Upper lobe of left lung (tissue), 6 donors: ENCODE measurements around the gene ATG10. TPM values are rescaled to one million over a fixed set of nuclear protein-coding genes. Genes with fewer than 3 reads are reported as not detected.
A peak's percentile ranks its signal among the peaks of the same experiment; 100 is the strongest.

Source experiments
- ATAC-seq, 2 donors: fragments of 200-7000 bp; cut with Tn5 transposase; one replicate each; pipeline ENCODE4 v1.9.1; 2022; ENCODE audit warnings: mild to moderate bottlenecking in 2 of 2, moderate library complexity in 2 of 2; ENCODE audit not compliant: low FRiP score in 2 of 2
- DNase-seq, 2 donors: peaks; one replicate each; pipeline ENCODE4 v3.0.0-alpha.2; 2019 to 2020
- H3K27ac ChIP-seq, 4 donors: fragments of 200-600 bp; sonication (generic); one replicate each; pipeline ENCODE4 v1.5.1; 2016 to 2019
- H3K27me3 ChIP-seq, 4 donors: fragments of 200-600 bp; sonication (generic); one replicate each; pipeline ENCODE4 v1.5.1; 2017 to 2019
- H3K36me3 ChIP-seq, 4 donors: fragments of 200-600 bp; sonication (generic); one replicate each; pipeline ENCODE4 v1.5.1; 2016 to 2019
- H3K4me1 ChIP-seq, 4 donors: fragments of 200-600 bp; sonication (generic); one replicate each; pipeline ENCODE4 v1.5.1; 2018 to 2019
- H3K4me3 ChIP-seq, 4 donors: fragments of 200-600 bp; sonication (generic); one replicate each; pipeline ENCODE4 v1.5.1; 2017 to 2019; ENCODE audit warnings: mild to moderate bottlenecking in 2 of 4, moderate library complexity in 1 of 4
- H3K9me3 ChIP-seq, 4 donors: fragments of 200-600 bp; sonication (generic); one replicate each; pipeline ENCODE4 v1.5.1; 2018 to 2019
- EP300 ChIP-seq, 4 donors: sonication (generic); formaldehyde crosslinking; IDR thresholded peaks; one replicate each; pipeline ENCODE4 v1.5.1; 2017; ENCODE audit warnings: antibody characterized with exemption in 4 of 4, control low read depth in 2 of 4
- POLR2A ChIP-seq, 4 donors: fragments of 450-650 bp; IDR thresholded peaks; one replicate each; pipeline ENCODE4 v1.5.1; 2016 to 2017; ENCODE audit warnings: antibody characterized with exemption in 4 of 4, mild to moderate bottlenecking in 2 of 4
- POLR2AphosphoS5 ChIP-seq, 2 donors: sonication (generic); formaldehyde crosslinking; IDR thresholded peaks; one replicate each; pipeline ENCODE4 v1.5.1; 2017; ENCODE audit warnings: antibody characterized with exemption in 2 of 2
- WGBS, 2 donors: methylation state at CpG; one replicate each; pipeline ENCODE4 v1.1.5; 2017 to 2018; 5-methylcytosine and 5-hydroxymethylcytosine counted together
- total RNA-seq, 6 donors: library from RNA; depleted of rRNA in 4 of 6; stranded (reverse); fragments of >200 nt in 4 of 6; gene quantifications; one replicate each; pipeline versions ENCODE4 v1.1.0 to v1.2.1, GENCODE V29; 2016 to 2021
- TF ChIP-seq, protein P1 (sequence below), 6 experiments: fragments of 450-650 bp in 4 of 6; fragments of 200-600 bp in 2 of 6; sonication (generic) in 2 of 6; IDR thresholded peaks; one replicate each; pipeline ENCODE4 v1.5.1; 2016 to 2019; ENCODE audit warnings: antibody characterized with exemption in 6 of 6
- donor health status: DM: no; HTN: no; CAD: no; lungs with moderate emphysema.
- donor health status: DM: no; HTN: yes; CAD: no; lungs with severe emphysema.

ATG10 gene
- total RNA-seq, 6 donors from 2014 or later: 1.00 to 9.4 (median 7.0) TPM

- Histone ChIP-seq H3K36me3 (no peaks in the 10 kb centered on the region), H3K27me3 (no peaks in the 10 kb centered on the region), H3K27ac (no peak overlapping the region), H3K4me1 (no peaks in the 10 kb centered on the region), H3K9me3 (no peaks in the 10 kb centered on the region), H3K4me3 (no peak overlapping the region)
- TF ChIP-seq, protein P1, sequence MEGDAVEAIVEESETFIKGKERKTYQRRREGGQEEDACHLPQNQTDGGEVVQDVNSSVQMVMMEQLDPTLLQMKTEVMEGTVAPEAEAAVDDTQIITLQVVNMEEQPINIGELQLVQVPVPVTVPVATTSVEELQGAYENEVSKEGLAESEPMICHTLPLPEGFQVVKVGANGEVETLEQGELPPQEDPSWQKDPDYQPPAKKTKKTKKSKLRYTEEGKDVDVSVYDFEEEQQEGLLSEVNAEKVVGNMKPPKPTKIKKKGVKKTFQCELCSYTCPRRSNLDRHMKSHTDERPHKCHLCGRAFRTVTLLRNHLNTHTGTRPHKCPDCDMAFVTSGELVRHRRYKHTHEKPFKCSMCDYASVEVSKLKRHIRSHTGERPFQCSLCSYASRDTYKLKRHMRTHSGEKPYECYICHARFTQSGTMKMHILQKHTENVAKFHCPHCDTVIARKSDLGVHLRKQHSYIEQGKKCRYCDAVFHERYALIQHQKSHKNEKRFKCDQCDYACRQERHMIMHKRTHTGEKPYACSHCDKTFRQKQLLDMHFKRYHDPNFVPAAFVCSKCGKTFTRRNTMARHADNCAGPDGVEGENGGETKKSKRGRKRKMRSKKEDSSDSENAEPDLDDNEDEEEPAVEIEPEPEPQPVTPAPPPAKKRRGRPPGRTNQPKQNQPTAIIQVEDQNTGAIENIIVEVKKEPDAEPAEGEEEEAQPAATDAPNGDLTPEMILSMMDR (IDR thresholded peaks at IDR 0.05): no peak
- no peak for TF ChIP-seq EP300 (IDR thresholded peaks at IDR 0.05)
- no peak for TF ChIP-seq POLR2A (IDR thresholded peaks at IDR 0.05)
- TF ChIP-seq POLR2AphosphoS5 (IDR thresholded peaks at IDR 0.05): no peak
- DNase-seq (no peak), ATAC-seq (peak in 1 of 2 donors; percentile 46)
- 81 to 89% methylated on average over 7 of the region's 7 CpGs for WGBS, 2 donors
These were observed 246.7 kb downstream of the ATG10 start for GRCh38 chr5:82218374-82219156.

GRCh38 chr5:82221020-82221419 is 249.2 kb downstream of the ATG10 start:
- H3K27me3 ChIP-seq: no peaks in the 10 kb centered on the region
- H3K9me3 ChIP-seq: no peaks in the 10 kb centered on the region
- H3K27ac ChIP-seq: no peak overlapping the region
- DNase-seq: no peak
- no peak for TF ChIP-seq POLR2A (IDR thresholded peaks at IDR 0.05)
- no peak for TF ChIP-seq POLR2AphosphoS5 (IDR thresholded peaks at IDR 0.05)
- TF ChIP-seq, protein P1 (IDR thresholded peaks at IDR 0.05): no peak
- no peak for TF ChIP-seq EP300 (IDR thresholded peaks at IDR 0.05)
- no peaks in the 10 kb centered on the region for H3K4me1 ChIP-seq
- WGBS, 2 donors: 86 to 93% methylated on average over 2 of the region's 2 CpGs
- no peak overlapping the region for H3K4me3 ChIP-seq
- H3K36me3 ChIP-seq: no peaks in the 10 kb centered on the region
- ATAC-seq: no peak

- TF ChIP-seq POLR2AphosphoS5 (IDR thresholded peaks at IDR 0.05) (no peak), EP300 (IDR thresholded peaks at IDR 0.05) (no peak), POLR2A (IDR thresholded peaks at IDR 0.05) (no peak)
- TF ChIP-seq, protein P1 (IDR thresholded peaks at IDR 0.05): no peak
- Histone ChIP-seq H3K36me3 (no peaks in the 10 kb centered on the region), H3K4me1 (no peaks in the 10 kb centered on the region), H3K27me3 (no peaks in the 10 kb centered on the region), H3K4me3 (no peak overlapping the region), H3K27ac (no peak overlapping the region), H3K9me3 (no peaks in the 10 kb centered on the region)
- ATAC-seq: no peak
- 61 to 71% methylated on average over 5 of the region's 5 CpGs for WGBS, 2 donors
- DNase-seq: no peak
These were observed 251.1 kb downstream of the ATG10 start for GRCh38 chr5:82222597-82223574.

GRCh38 chr5:82225525-82226172 is 253.8 kb downstream of the ATG10 start:
- no peaks in the 10 kb centered on the region for H3K27me3 ChIP-seq
- TF ChIP-seq POLR2A (IDR thresholded peaks at IDR 0.05): no peak
- TF ChIP-seq, protein P1 (IDR thresholded peaks at IDR 0.05): peak; percentile 57 to 81 (median 75)
- H3K4me1 ChIP-seq: no peaks in the 10 kb centered on the region
- no peak overlapping the region for H3K27ac ChIP-seq
- no peaks in the 10 kb centered on the region for H3K9me3 ChIP-seq
- peak; percentile 78 to 87 for ATAC-seq
- 24 to 27% methylated on average over 7 of the region's 7 CpGs for WGBS, 2 donors
- H3K36me3 ChIP-seq: no peaks in the 10 kb centered on the region
- DNase-seq: peak in 1 of 2 donors; percentile 56
- H3K4me3 ChIP-seq: no peak overlapping the region
